ENCODE measurements around the gene TMEM212. TPM values are rescaled to one million over a fixed set of nuclear protein-coding genes. Genes with fewer than 3 reads are reported as not detected.

TMEM212 gene
- total and polyA plus RNA-seq, 2 experiments from 2014 or later, result not detected

DNA sequence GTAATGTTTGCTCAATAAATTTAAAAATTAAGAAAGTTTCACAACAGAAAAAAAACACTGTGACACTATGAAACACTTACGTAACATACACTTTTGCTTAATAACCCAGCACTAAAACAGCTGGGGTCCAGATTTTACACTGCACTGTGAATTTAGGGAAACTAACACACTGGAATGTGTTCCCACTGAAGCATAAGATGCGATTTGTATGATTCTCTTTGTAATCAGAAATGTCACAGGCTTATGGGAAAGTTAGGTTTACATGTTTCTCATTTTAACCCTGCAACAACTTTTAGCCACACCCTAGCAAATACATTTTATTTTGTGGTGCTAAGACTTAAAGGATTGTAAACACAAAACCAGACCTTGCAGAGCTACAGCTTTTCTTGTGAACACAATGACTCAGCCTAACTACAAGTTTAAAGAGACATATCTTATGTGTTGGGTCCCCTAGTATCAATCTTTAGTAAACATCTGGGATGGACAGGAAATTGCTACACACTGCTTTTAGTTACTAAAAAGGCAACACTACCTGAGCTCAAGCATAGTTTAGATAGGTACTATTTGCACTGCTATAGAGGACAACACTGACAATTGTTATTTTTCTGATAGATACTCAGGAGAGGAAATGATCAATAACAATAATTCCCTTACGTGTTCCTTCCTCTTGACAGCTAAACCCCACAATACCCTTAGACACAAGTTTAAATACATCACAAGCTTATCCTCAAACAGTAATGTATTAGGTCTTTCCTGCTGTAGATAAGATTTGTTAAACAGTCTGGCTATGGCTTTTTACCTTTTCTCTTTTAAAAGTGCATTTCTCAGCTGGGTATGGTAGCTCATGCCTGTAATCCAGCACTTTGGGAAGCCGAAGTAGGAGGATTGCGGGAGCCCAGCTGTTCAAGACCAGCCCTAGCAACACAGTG lies 36.7 kb upstream of the TMEM212 start:
- TF ChIP-seq, protein P1, sequence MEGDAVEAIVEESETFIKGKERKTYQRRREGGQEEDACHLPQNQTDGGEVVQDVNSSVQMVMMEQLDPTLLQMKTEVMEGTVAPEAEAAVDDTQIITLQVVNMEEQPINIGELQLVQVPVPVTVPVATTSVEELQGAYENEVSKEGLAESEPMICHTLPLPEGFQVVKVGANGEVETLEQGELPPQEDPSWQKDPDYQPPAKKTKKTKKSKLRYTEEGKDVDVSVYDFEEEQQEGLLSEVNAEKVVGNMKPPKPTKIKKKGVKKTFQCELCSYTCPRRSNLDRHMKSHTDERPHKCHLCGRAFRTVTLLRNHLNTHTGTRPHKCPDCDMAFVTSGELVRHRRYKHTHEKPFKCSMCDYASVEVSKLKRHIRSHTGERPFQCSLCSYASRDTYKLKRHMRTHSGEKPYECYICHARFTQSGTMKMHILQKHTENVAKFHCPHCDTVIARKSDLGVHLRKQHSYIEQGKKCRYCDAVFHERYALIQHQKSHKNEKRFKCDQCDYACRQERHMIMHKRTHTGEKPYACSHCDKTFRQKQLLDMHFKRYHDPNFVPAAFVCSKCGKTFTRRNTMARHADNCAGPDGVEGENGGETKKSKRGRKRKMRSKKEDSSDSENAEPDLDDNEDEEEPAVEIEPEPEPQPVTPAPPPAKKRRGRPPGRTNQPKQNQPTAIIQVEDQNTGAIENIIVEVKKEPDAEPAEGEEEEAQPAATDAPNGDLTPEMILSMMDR (IDR thresholded peaks at IDR 0.05; ENCODE audit: low read depth, low read length), result no peak
- H3K4me3 ChIP-seq, result no peak overlapping the region
- no peaks in the 10 kb centered on the region for H3K27me3 ChIP-seq
- H3K4me1 ChIP-seq (ENCODE audit: low read depth), result peaks cover 5% of the 10 kb centered on the region
- H3K27ac ChIP-seq, result peak overlapping the region; percentile 25
- H3K36me3 ChIP-seq, result no peaks in the 10 kb centered on the region
- DNase-seq (ENCODE audit: low read depth in 1 of 2, low spot score in 1 of 2), result peak in 1 of 2 donors; percentile 69
- H3K9me3 ChIP-seq (ENCODE audit: low read depth), result no peaks in the 10 kb centered on the region

DNA sequence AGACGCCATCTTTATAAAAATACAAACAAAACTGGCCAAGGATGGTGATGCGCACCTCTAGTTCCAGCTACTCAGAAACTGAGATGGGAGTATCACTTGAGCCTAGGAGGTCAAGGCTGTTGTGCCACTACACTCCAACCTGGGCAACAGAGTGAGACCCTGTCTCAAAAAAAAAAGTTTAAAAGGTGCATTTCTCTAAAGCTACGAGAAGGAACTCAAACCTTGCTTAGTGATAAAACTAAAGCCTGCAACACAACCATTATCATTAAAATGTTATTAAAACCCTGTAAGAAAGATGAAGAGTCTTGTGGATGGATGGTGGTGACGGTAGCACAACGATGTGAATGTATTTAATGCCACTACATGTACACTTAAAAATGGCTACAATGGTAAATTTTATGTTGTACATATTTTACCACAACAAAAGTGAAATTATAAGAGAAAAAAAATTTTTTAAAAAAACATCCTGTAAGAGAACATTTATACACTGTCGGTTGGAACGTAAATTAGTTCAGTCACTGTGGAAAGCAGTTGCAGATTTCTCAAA lies 35.9 kb upstream of the TMEM212 start:
- no peak overlapping the region for H3K27ac ChIP-seq
- no peak for DNase-seq (ENCODE audit: low read depth in 1 of 2, low spot score in 1 of 2)
- TF ChIP-seq, protein P1 (IDR thresholded peaks at IDR 0.05; ENCODE audit: low read depth, low read length), result no peak

DNA sequence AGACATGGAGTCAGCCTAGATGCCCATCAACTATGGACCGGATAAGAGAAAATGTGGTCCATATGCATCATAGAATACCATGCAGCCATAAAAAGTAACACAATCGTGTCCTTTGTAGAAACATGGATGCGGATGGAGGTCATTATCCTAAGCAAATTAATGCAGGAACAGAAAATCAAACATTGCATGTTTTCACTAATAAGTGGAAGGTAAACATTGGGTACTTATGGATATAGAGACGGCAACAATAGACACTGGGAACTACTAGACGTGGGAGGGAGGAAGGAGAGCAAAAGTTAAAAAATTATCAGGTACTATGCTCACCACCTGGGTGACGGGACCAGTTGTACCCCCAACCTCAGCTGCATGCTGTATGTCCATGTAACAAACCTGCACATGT lies 35.3 kb upstream of the TMEM212 start:
- H3K9me3 ChIP-seq (ENCODE audit: low read depth), result no peaks in the 10 kb centered on the region
- H3K27ac ChIP-seq, result no peak overlapping the region
- no peak overlapping the region for H3K4me3 ChIP-seq
- DNase-seq (ENCODE audit: low read depth in 1 of 2, low spot score in 1 of 2), result no peak
- H3K27me3 ChIP-seq, result no peaks in the 10 kb centered on the region
- peaks cover 5% of the 10 kb centered on the region for H3K4me1 ChIP-seq (ENCODE audit: low read depth)
- H3K36me3 ChIP-seq, result no peaks in the 10 kb centered on the region
- TF ChIP-seq, protein P1 (IDR thresholded peaks at IDR 0.05; ENCODE audit: low read depth, low read length), result no peak

More for the DNA sequence above, 35.9 kb upstream of the TMEM212 start:
- no peak overlapping the region for H3K4me3 ChIP-seq
- H3K36me3 ChIP-seq, result no peaks in the 10 kb centered on the region
- no peaks in the 10 kb centered on the region for H3K9me3 ChIP-seq (ENCODE audit: low read depth)
- no peaks in the 10 kb centered on the region for H3K27me3 ChIP-seq
- peaks cover 5% of the 10 kb centered on the region for H3K4me1 ChIP-seq (ENCODE audit: low read depth)

DNA sequence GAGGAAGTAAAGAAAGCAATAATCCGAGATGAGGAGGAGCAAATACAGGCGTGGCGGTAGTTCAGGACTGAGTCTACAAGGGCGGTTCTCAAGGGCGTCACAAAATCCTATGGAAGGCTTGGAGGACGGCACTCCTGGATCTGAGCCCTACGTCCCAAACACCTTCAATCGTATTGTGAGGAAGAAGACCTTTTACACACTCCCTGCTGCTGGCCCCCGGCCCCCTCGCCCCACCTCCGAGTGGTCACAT lies 33.6 kb upstream of the TMEM212 start:
- peak overlapping the region; percentile 46 for H3K4me3 ChIP-seq
- no peaks in the 10 kb centered on the region for H3K36me3 ChIP-seq
- TF ChIP-seq, protein P1 (IDR thresholded peaks at IDR 0.05; ENCODE audit: low read depth, low read length), result no peak
- H3K9me3 ChIP-seq (ENCODE audit: low read depth), result no peaks in the 10 kb centered on the region
- peaks cover 5% of the 10 kb centered on the region for H3K4me1 ChIP-seq (ENCODE audit: low read depth)
- no peaks in the 10 kb centered on the region for H3K27me3 ChIP-seq
- DNase-seq (ENCODE audit: low read depth in 1 of 2, low spot score in 1 of 2), result peak; percentile 45 to 78
- H3K27ac ChIP-seq, result peak overlapping the region; percentile 87

DNA sequence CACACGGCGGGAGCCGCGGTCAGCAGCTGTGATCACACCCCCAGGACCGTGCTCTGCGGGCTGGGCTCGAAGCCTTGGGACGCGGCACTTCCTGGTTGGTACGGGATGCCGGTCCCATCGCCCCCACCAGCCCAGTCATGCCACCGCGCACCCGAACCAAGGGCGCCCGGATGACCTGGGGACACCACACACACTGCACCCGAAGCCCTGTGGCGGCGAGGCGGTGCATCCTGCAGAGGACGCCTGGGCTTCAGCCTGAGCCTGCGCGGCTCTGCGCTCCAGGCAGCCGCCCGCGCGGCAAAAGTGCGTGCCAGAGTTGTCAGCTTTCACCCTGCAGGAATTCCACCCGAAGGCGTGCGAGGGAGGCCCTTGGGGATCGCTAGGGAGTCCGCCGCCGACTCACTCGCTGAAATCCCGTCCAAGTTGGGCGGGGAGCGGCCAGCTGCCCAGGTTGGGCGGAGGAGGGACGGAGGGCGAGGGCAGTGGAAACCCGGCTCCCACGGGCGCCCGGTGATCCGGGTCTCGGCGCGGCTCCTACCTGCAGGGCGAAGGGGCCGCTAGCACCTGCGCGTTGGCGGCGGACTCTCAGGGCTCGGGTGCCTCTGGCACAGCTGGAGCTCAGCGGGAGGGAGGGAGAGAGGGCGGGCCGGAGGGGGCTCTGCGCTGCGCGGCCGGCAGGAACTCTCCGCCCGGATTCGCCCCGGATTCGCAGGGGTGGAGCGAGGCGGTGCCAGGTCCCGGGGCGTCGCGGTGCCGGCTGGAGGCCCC lies 33.1 kb upstream of the TMEM212 start, which contains the start of gene PLD1:
PLD1 (minus strand) TSS at position 623 of the 768 bp plus-strand sequence. CDS start 72,432 bp downstream, outside the sequence.
- peak within 1 kb of the TSS; percentile 46 for H3K4me3 ChIP-seq
- peaks cover 5% of the 10 kb centered on the region for H3K4me1 ChIP-seq (ENCODE audit: low read depth)
- TF ChIP-seq, protein P1 (IDR thresholded peaks at IDR 0.05; ENCODE audit: low read depth, low read length), result no peak
- no peaks in the 10 kb centered on the region for H3K9me3 ChIP-seq (ENCODE audit: low read depth)
- no peaks in the 10 kb centered on the region for H3K27me3 ChIP-seq
- no peaks in the 10 kb centered on the region for H3K36me3 ChIP-seq
- peak within 1 kb of the TSS; percentile 87 for H3K27ac ChIP-seq
- peak; percentile 89 to 97 for DNase-seq (ENCODE audit: low read depth in 1 of 2, low spot score in 1 of 2)

Data from cardiac muscle cell (in vitro differentiated cells and primary cell).